WTC11 (cell line): ENCODE data around the gene PNISR.

Source experiments
- CREB1 ChIP-seq: sonication (generic); formaldehyde crosslinking; IDR thresholded peaks from 2 replicates; pipeline ENCODE4 v1.8.0; 2023; ENCODE audit warnings: mild to moderate bottlenecking, missing genetic modification reagents
- E2F5 ChIP-seq: sonication (generic); formaldehyde crosslinking; IDR thresholded peaks from 2 replicates; pipeline ENCODE4 v1.8.1; 2022; ENCODE audit warnings: mild to moderate bottlenecking, moderate library complexity, missing genetic modification reagents
- IRF2 ChIP-seq: sonication (generic); formaldehyde crosslinking; IDR thresholded peaks from 2 replicates; pipeline ENCODE4 v1.8.0; 2022; ENCODE audit warnings: low read depth, missing genetic modification reagents, borderline replicate concordance
- MYBL2 ChIP-seq: sonication (generic); formaldehyde crosslinking; IDR thresholded peaks from 2 replicates; pipeline ENCODE4 v1.8.1; 2023; ENCODE audit warnings: mild to moderate bottlenecking, moderate library complexity, missing genetic modification reagents
- SMAD3 ChIP-seq: sonication (generic); formaldehyde crosslinking; IDR thresholded peaks from 2 replicates; pipeline ENCODE4 v1.8.0; 2022; ENCODE audit warnings: missing genetic modification reagents, mild to moderate bottlenecking, borderline replicate concordance
- STAT6 ChIP-seq: sonication (generic); formaldehyde crosslinking; conservative IDR thresholded peaks from 2 replicates; pipeline ENCODE4 v1.8.1; 2023; ENCODE audit warnings: mild to moderate bottlenecking, low read depth, missing genetic modification reagents, moderate library complexity
- ZNF121 ChIP-seq: sonication (generic); formaldehyde crosslinking; IDR thresholded peaks from 2 replicates; pipeline ENCODE4 v1.8.0; 2023; ENCODE audit warnings: missing genetic modification reagents
- TF ChIP-seq, protein P1 (sequence below): fragments of 200-600 bp; IDR thresholded peaks from 2 replicates; pipeline ENCODE4 v1.8.0; 2022; ENCODE audit warnings: antibody characterized with exemption
- TF ChIP-seq, protein P2 (sequence below): sonication (generic); formaldehyde crosslinking; IDR thresholded peaks from 2 replicates; pipeline ENCODE4 v1.8.1; 2023; ENCODE audit warnings: mild to moderate bottlenecking, missing genetic modification reagents
- TF ChIP-seq, protein P3 (sequence below): sonication (generic); formaldehyde crosslinking; conservative IDR thresholded peaks from 2 replicates; pipeline ENCODE4 v1.8.1; 2022; ENCODE audit warnings: mild to moderate bottlenecking, missing genetic modification reagents

GRCh38 chr6:99402448-99402847, 22.7 kb downstream of the PNISR start:
- TF ChIP-seq, protein P1, sequence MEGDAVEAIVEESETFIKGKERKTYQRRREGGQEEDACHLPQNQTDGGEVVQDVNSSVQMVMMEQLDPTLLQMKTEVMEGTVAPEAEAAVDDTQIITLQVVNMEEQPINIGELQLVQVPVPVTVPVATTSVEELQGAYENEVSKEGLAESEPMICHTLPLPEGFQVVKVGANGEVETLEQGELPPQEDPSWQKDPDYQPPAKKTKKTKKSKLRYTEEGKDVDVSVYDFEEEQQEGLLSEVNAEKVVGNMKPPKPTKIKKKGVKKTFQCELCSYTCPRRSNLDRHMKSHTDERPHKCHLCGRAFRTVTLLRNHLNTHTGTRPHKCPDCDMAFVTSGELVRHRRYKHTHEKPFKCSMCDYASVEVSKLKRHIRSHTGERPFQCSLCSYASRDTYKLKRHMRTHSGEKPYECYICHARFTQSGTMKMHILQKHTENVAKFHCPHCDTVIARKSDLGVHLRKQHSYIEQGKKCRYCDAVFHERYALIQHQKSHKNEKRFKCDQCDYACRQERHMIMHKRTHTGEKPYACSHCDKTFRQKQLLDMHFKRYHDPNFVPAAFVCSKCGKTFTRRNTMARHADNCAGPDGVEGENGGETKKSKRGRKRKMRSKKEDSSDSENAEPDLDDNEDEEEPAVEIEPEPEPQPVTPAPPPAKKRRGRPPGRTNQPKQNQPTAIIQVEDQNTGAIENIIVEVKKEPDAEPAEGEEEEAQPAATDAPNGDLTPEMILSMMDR, result no peak
- TF ChIP-seq STAT6, result no peak
- no peak for TF ChIP-seq MYBL2 (CRISPR knock-in tag)
- no peak for TF ChIP-seq CREB1
- TF ChIP-seq, protein P2, sequence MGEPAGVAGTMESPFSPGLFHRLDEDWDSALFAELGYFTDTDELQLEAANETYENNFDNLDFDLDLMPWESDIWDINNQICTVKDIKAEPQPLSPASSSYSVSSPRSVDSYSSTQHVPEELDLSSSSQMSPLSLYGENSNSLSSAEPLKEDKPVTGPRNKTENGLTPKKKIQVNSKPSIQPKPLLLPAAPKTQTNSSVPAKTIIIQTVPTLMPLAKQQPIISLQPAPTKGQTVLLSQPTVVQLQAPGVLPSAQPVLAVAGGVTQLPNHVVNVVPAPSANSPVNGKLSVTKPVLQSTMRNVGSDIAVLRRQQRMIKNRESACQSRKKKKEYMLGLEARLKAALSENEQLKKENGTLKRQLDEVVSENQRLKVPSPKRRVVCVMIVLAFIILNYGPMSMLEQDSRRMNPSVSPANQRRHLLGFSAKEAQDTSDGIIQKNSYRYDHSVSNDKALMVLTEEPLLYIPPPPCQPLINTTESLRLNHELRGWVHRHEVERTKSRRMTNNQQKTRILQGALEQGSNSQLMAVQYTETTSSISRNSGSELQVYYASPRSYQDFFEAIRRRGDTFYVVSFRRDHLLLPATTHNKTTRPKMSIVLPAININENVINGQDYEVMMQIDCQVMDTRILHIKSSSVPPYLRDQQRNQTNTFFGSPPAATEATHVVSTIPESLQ (CRISPR knock-in tag), result no peak
- TF ChIP-seq ZNF121, result no peak
- no peak for TF ChIP-seq IRF2 (CRISPR knock-in tag)
- no peak for TF ChIP-seq SMAD3 (CRISPR knock-in tag)
- TF ChIP-seq, protein P3, sequence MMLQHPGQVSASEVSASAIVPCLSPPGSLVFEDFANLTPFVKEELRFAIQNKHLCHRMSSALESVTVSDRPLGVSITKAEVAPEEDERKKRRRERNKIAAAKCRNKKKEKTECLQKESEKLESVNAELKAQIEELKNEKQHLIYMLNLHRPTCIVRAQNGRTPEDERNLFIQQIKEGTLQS (CRISPR knock-in tag), result no peak
- no peak for TF ChIP-seq E2F5 (CRISPR knock-in tag)
